OCI-LY7 (cell line): ENCODE measurements around the gene TECTA. TPM values are rescaled to one million over a fixed set of nuclear protein-coding genes. Genes with fewer than 3 reads are reported as not detected.

Experiments
- BruUV-seq: library from RNA; stranded (reverse); fragments of 400-500 nt; replicated peaks from 2 replicates; lab custom pipeline; 2021; lab: Mats Ljungman, UMichigan
- CTCF ChIA-PET: fragments of 300-600 bp; sonication (Branson Sonifier 250); formaldehyde crosslinking; loops from one replicate; lab custom pipeline; 2022; ENCODE audit warnings: antibody characterized with exemption; ENCODE audit not compliant: unreplicated experiment; lab: Charles Lee
- POLR2A ChIA-PET: fragments of 300-600 bp; sonication (Branson Sonifier 250); formaldehyde crosslinking; loops from one replicate; lab custom pipeline; 2022; ENCODE audit warnings: antibody characterized with exemption; lab: Charles Lee
- DNase-seq: peaks from one replicate; pipeline ENCODE4 v3.0.0-alpha.2; 2015; ENCODE audit warnings: low spot score
- H2AFZ ChIP-seq: fragments of 200-600 bp; sonication (generic), shearing (Covaris generic); 2 replicates; pipeline ENCODE4 v1.6.1; 2014; ENCODE audit warnings: mild to moderate bottlenecking, antibody characterized with exemption, low read length, moderate library complexity
- H3K27ac ChIP-seq: fragments of 200-600 bp; sonication (generic); 2 replicates; pipeline ENCODE4 v1.5.1; 2014; ENCODE audit warnings: mixed run types, low read depth, mild to moderate bottlenecking, moderate library complexity, low read length, inconsistent platforms; ENCODE audit not compliant: poor library complexity, severe bottlenecking
- H3K36me3 ChIP-seq: fragments of 200-600 bp; sonication (generic); 2 replicates; pipeline ENCODE4 v1.6.1; 2014; ENCODE audit warnings: mild to moderate bottlenecking, antibody characterized with exemption, low read length, moderate library complexity, mixed read lengths; ENCODE audit not compliant: insufficient read depth
- H3K4me1 ChIP-seq: fragments of 200-600 bp; sonication (generic); 2 replicates; pipeline ENCODE4 v1.5.1; 2014; ENCODE audit warnings: mild to moderate bottlenecking, low read length; ENCODE audit not compliant: insufficient read depth, poor library complexity, severe bottlenecking
- H3K4me2 ChIP-seq: fragments of 200-600 bp; sonication (generic); 2 replicates; pipeline ENCODE4 v1.6.1; 2014; ENCODE audit warnings: mild to moderate bottlenecking, low read length
- H3K4me3 ChIP-seq: fragments of 200-600 bp; sonication (generic); 2 replicates; pipeline ENCODE4 v1.5.1; 2014; ENCODE audit warnings: mild to moderate bottlenecking, low read depth, low read length; ENCODE audit not compliant: poor library complexity, severe bottlenecking
- H3K79me2 ChIP-seq: fragments of 200-600 bp; sonication (generic); 2 replicates; pipeline ENCODE4 v1.6.1; 2016; ENCODE audit warnings: low read depth, mild to moderate bottlenecking, low read length, moderate library complexity, mixed read lengths; ENCODE audit not compliant: insufficient read depth
- H3K9me2 ChIP-seq: fragments of 200-600 bp; sonication (generic); 2 replicates; pipeline ENCODE4 v1.6.1; 2016; ENCODE audit warnings: mild to moderate bottlenecking, low read length, mixed read lengths; ENCODE audit not compliant: insufficient read depth
- H3K9me3 ChIP-seq: fragments of 200-600 bp; sonication (generic); 2 replicates; pipeline ENCODE4 v1.6.1; 2014; ENCODE audit warnings: mild to moderate bottlenecking, mixed run types, low read length, mixed read lengths
- H4K20me1 ChIP-seq: fragments of 200-600 bp; sonication (generic); 2 replicates; pipeline ENCODE4 v1.6.1; 2014; ENCODE audit warnings: mild to moderate bottlenecking, antibody characterized with exemption, low read length, moderate library complexity, mixed read lengths; ENCODE audit not compliant: insufficient read depth
- CTCF ChIP-seq: fragments of 200-600 bp; sonication (generic); conservative IDR thresholded peaks from 2 replicates; pipeline ENCODE4 v1.5.1; 2014; ENCODE audit warnings: mild to moderate bottlenecking, antibody characterized with exemption, low read length, moderate library complexity, mixed read lengths
- EZH2phosphoT487 ChIP-seq: fragments of 200-600 bp; sonication (generic); IDR thresholded peaks from 2 replicates; pipeline ENCODE4 v1.6.1; 2018; ENCODE audit warnings: low read depth, borderline replicate concordance, mild to moderate bottlenecking, mixed run types, antibody characterized with exemption, low read length, moderate library complexity, mixed read lengths
- intact Hi-C: fragments of 100-400 bp; cut with micrococcal nuclease; formaldehyde crosslinking; loops from one replicate; pipeline ENCODE4 v1.10.0; 2022; ENCODE audit not compliant: unreplicated experiment
- total RNA-seq, 2 experiments: library from RNA; depleted of rRNA in 1 of 2; stranded (reverse); fragments of >200 nt in 1 of 2; shearing (Covaris generic) in 1 of 2; gene quantifications; 2 replicates each; pipeline ENCODE4 v1.2.3, GENCODE V29; 2014 to 2022

TECTA gene
- total RNA-seq, 2 experiments from 2014 or later, result 0.32 to 0.48 TPM

- ChIA-PET POLR2A (interaction anchor here (0.6 to 0.7 kb wide), 2 partner anchors 11 to 932 kb away, joined by 3 to 4 read pairs; no protein-coding TSS in a partner anchor), CTCF (no interaction called here)
- no peaks in the 10 kb centered on the region for H3K79me2 ChIP-seq
- no peak overlapping the region for H3K4me3 ChIP-seq
- TF ChIP-seq CTCF (no peak), EZH2phosphoT487 (no peak)
- no peaks in the 10 kb centered on the region for H3K9me3 ChIP-seq
- H3K36me3 ChIP-seq, result no peaks in the 10 kb centered on the region
- H3K9me2 ChIP-seq, result no peaks in the 10 kb centered on the region
- H3K4me2 ChIP-seq, result no peak overlapping the region
- no peaks in the 10 kb centered on the region for H3K4me1 ChIP-seq
- intact Hi-C loops, result no loop called here
- H4K20me1 ChIP-seq, result no peaks in the 10 kb centered on the region
- no peak for DNase-seq
- H3K27ac ChIP-seq, result no peak overlapping the region
- BruUV-seq, result no TSS peak
- no peak overlapping the region for H2AFZ ChIP-seq
Observed at GRCh38 chr11:121221496-121222200, 120.6 kb downstream of the TECTA start.

GRCh38 chr11:121223161-121223560, 122.1 kb downstream of the TECTA start:
- no TSS peak for BruUV-seq
- ChIA-PET POLR2A (interaction anchor here (1.1 kb wide), 1 partner anchor 25 kb away, joined by 4 read pairs; no protein-coding TSS in a partner anchor), CTCF (no interaction called here)
- H2AFZ ChIP-seq, result no peak overlapping the region
- no peak for DNase-seq
- no peaks in the 10 kb centered on the region for H3K36me3 ChIP-seq
- intact Hi-C loops, result no loop called here
- H3K4me3 ChIP-seq, result no peak overlapping the region
- H3K4me2 ChIP-seq, result no peak overlapping the region
- H3K9me3 ChIP-seq, result no peaks in the 10 kb centered on the region
- no peaks in the 10 kb centered on the region for H4K20me1 ChIP-seq
- no peaks in the 10 kb centered on the region for H3K9me2 ChIP-seq
- TF ChIP-seq EZH2phosphoT487 (no peak), CTCF (no peak)
- H3K27ac ChIP-seq, result no peak overlapping the region
- H3K79me2 ChIP-seq, result no peaks in the 10 kb centered on the region
- H3K4me1 ChIP-seq, result no peaks in the 10 kb centered on the region

- Histone ChIP-seq H3K9me3 (no peaks in the 10 kb centered on the region), H3K36me3 (no peaks in the 10 kb centered on the region), H3K4me1 (no peaks in the 10 kb centered on the region), H3K4me3 (no peak overlapping the region), H3K4me2 (no peak overlapping the region), H3K27ac (no peak overlapping the region), H4K20me1 (no peaks in the 10 kb centered on the region), H2AFZ (no peak overlapping the region), H3K79me2 (no peaks in the 10 kb centered on the region), H3K9me2 (no peaks in the 10 kb centered on the region)
- no peak for DNase-seq
- ChIA-PET CTCF (no interaction called here), POLR2A (no interaction called here)
- intact Hi-C loops, result no loop called here
- no TSS peak for BruUV-seq
- TF ChIP-seq EZH2phosphoT487 (no peak), CTCF (no peak)
Observed at GRCh38 chr11:121225382-121225781, 124.3 kb downstream of the TECTA start.
